Measurements from ENCODE around the gene AIG1.

- no peak for TF ChIP-seq CTCF (IDR thresholded peaks at IDR 0.05)
- TF ChIP-seq EZH2 (IDR thresholded peaks at IDR 0.05) = no peak
These were observed 198.3 kb downstream of the AIG1 start for GRCh38 chr6:143258945-143259344.
